ENCODE data around the gene CNIH2. TPM values are rescaled to one million over a fixed set of nuclear protein-coding genes. Genes with fewer than 3 reads are reported as not detected.

The CNIH2 gene
- total and polyA plus RNA-seq, 9 of the 15 experiments (the other 6 are each of a cell fraction or from before 2014, with no cell fraction given), result 0.26 to 0.89 (median 0.40) TPM; not detected in 4

DNA sequence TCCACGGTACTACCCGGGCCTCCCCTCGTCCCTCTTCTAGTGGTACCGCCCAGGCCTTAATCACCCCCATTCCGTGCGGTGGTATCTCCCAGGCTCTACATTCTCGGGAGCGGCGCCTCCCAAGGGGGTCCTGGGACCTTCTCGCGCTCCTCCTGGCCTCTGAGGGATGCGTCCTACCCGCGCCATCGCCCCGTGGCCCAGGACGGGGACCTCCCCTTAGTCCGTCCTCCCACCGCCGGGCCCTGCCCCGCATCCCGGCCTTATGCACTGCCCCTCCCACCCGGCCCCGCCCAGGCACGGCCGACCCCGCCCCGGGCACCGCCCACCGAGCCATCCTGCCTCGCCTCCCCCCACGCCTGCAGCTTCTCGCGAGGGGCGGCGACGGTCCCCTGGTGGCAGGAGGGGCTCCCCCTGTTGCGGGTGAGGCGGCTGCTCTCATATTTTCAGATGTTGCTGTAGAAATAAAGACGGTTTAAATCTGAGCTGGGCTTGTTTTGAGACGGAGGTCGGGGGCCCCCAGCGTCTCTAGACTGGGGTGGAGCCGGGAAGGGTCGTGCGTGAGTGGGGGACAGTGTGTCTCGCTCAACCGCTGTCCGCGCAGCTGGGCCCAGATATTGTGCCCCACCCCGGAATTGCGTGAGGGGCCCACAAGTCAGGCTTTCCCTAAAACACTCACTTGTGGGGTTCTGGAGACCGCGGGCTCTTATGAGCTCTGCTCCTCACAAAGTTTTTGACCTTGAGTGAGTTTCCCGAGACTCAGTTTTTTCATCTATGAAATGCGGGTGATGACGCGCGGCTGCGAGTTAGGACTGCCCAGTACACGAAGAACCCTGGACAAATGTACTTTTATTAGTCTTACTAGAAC, 10.4 kb upstream of the CNIH2 start (continued):
- TF ChIP-seq, protein P1, sequence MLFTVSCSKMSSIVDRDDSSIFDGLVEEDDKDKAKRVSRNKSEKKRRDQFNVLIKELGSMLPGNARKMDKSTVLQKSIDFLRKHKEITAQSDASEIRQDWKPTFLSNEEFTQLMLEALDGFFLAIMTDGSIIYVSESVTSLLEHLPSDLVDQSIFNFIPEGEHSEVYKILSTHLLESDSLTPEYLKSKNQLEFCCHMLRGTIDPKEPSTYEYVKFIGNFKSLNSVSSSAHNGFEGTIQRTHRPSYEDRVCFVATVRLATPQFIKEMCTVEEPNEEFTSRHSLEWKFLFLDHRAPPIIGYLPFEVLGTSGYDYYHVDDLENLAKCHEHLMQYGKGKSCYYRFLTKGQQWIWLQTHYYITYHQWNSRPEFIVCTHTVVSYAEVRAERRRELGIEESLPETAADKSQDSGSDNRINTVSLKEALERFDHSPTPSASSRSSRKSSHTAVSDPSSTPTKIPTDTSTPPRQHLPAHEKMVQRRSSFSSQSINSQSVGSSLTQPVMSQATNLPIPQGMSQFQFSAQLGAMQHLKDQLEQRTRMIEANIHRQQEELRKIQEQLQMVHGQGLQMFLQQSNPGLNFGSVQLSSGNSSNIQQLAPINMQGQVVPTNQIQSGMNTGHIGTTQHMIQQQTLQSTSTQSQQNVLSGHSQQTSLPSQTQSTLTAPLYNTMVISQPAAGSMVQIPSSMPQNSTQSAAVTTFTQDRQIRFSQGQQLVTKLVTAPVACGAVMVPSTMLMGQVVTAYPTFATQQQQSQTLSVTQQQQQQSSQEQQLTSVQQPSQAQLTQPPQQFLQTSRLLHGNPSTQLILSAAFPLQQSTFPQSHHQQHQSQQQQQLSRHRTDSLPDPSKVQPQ (CRISPR knock-in tag; IDR thresholded peaks at IDR 0.05; ENCODE audit: borderline replicate concordance), result no peak
- peak; percentile 30 for TF ChIP-seq BRD9 (IDR thresholded peaks at IDR 0.05; ENCODE audit: low read depth, partially characterized antibody)
- TF ChIP-seq GABPB1 (CRISPR knock-in tag; IDR thresholded peaks at IDR 0.05), result peak; percentile 29; the same call in 1 of the 2 replicates
- peak; percentile 89 for TF ChIP-seq MBD2 (IDR thresholded peaks at IDR 0.05; ENCODE audit: borderline replicate concordance, low read depth)
- TF ChIP-seq, protein P2, sequence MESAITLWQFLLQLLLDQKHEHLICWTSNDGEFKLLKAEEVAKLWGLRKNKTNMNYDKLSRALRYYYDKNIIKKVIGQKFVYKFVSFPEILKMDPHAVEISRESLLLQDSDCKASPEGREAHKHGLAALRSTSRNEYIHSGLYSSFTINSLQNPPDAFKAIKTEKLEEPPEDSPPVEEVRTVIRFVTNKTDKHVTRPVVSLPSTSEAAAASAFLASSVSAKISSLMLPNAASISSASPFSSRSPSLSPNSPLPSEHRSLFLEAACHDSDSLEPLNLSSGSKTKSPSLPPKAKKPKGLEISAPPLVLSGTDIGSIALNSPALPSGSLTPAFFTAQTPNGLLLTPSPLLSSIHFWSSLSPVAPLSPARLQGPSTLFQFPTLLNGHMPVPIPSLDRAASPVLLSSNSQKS (CRISPR knock-in tag; IDR thresholded peaks at IDR 0.05), result no peak
- TF ChIP-seq TCF7L2 (IDR thresholded peaks at IDR 0.05; ENCODE audit: low read depth, low read length), result peak; percentile 86
- TF ChIP-seq NFIC (IDR thresholded peaks at IDR 0.05), result no peak
- TF ChIP-seq CXXC5 (CRISPR knock-in tag; IDR thresholded peaks at IDR 0.05), result peak; percentile 22
- 0 out of 2 replicates have a peak, but pooled peaks have one; percentile 22 for TF ChIP-seq CREM (IDR thresholded peaks at IDR 0.05; ENCODE audit: low read depth)
- TF ChIP-seq SIX5 (IDR thresholded peaks at IDR 0.05; ENCODE audit: borderline replicate concordance in 1 of 2, insufficient read depth in 1 of 2, low read depth in 1 of 2, low read length in 2 of 2), result peak; percentile 6 to 14; a peak in 1 of 4 replicates
- TF ChIP-seq CHD2 (IDR thresholded peaks at IDR 0.05; ENCODE audit: low read depth, low read length), result peak; percentile 94
- no peak for TF ChIP-seq ZNF124 (CRISPR knock-in tag; IDR thresholded peaks at IDR 0.05)
- TF ChIP-seq MCM3 (IDR thresholded peaks at IDR 0.05), result no peak
- TF ChIP-seq, protein P3, sequence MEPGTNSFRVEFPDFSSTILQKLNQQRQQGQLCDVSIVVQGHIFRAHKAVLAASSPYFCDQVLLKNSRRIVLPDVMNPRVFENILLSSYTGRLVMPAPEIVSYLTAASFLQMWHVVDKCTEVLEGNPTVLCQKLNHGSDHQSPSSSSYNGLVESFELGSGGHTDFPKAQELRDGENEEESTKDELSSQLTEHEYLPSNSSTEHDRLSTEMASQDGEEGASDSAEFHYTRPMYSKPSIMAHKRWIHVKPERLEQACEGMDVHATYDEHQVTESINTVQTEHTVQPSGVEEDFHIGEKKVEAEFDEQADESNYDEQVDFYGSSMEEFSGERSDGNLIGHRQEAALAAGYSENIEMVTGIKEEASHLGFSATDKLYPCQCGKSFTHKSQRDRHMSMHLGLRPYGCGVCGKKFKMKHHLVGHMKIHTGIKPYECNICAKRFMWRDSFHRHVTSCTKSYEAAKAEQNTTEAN (CRISPR knock-in tag; IDR thresholded peaks at IDR 0.05), result peak; percentile 65; the same call in 1 of the 2 replicates
- TF ChIP-seq MYC (IDR thresholded peaks at IDR 0.05; ENCODE audit: low read depth, low read length), result peak; percentile 54
- TF ChIP-seq MYC (CRISPR knock-in tag; IDR thresholded peaks at IDR 0.05; ENCODE audit: borderline replicate concordance, low read depth), result peak; percentile 66; the same call in 1 of the 2 replicates
- TF ChIP-seq EP400 (IDR thresholded peaks at IDR 0.05), result peak; percentile 69
- 0 out of 2 replicates have a peak, but pooled peaks have one; percentile 44 for TF ChIP-seq NFRKB (IDR thresholded peaks at IDR 0.05; ENCODE audit: low read depth)
- TF ChIP-seq, protein P4, sequence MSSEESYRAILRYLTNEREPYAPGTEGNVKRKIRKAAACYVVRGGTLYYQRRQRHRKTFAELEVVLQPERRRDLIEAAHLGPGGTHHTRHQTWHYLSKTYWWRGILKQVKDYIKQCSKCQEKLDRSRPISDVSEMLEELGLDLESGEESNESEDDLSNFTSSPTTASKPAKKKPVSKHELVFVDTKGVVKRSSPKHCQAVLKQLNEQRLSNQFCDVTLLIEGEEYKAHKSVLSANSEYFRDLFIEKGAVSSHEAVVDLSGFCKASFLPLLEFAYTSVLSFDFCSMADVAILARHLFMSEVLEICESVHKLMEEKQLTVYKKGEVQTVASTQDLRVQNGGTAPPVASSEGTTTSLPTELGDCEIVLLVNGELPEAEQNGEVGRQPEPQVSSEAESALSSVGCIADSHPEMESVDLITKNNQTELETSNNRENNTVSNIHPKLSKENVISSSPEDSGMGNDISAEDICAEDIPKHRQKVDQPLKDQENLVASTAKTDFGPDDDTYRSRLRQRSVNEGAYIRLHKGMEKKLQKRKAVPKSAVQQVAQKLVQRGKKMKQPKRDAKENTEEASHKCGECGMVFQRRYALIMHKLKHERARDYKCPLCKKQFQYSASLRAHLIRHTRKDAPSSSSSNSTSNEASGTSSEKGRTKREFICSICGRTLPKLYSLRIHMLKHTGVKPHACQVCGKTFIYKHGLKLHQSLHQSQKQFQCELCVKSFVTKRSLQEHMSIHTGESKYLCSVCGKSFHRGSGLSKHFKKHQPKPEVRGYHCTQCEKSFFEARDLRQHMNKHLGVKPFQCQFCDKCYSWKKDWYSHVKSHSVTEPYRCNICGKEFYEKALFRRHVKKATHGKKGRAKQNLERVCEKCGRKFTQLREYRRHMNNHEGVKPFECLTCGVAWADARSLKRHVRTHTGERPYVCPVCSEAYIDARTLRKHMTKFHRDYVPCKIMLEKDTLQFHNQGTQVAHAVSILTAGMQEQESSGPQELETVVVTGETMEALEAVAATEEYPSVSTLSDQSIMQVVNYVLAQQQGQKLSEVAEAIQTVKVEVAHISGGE (CRISPR knock-in tag; IDR thresholded peaks at IDR 0.05), result 0 out of 6 replicates have a peak, but pooled peaks of 1 of the 3 experiments have one; percentile 28

Measured in K562 (cell line).